ENCODE data around the gene NUP210L.
"Not testable (repeated sequence)": the region's sequence is repeated elsewhere in the genome, so short reads cannot be mapped to it uniquely, and the experiment has no call there.

The NUP210L gene

GRCh38 chr1:154075746-154076145, 79.1 kb downstream of the NUP210L start:
- Mint-ChIP-seq H3K4me3 (no peak overlapping the region), H3K36me3 (ENCODE audit: low read depth) (no peaks in the 10 kb centered on the region), H3K9me3 (peaks cover 20% of the 10 kb centered on the region), H3K27me3 (ENCODE audit: low read depth, poor library complexity) (peaks cover 29% of the 10 kb centered on the region), H3K27ac (no peak overlapping the region), H3K4me1 (no peaks in the 10 kb centered on the region)
- DNase-seq: no peak
- no peak for TF ChIP-seq CTCF (IDR thresholded peaks at IDR 0.05)

GRCh38 chr1:154062309-154062708, 92.6 kb downstream of the NUP210L start:
- H3K4me1 Mint-ChIP-seq: no peaks in the 10 kb centered on the region
- peaks cover 10% of the 10 kb centered on the region for H3K9me3 Mint-ChIP-seq
- no peaks in the 10 kb centered on the region for H3K36me3 Mint-ChIP-seq (ENCODE audit: low read depth)
- H3K4me3 Mint-ChIP-seq: no peak overlapping the region
- TF ChIP-seq CTCF (IDR thresholded peaks at IDR 0.05): no peak
- H3K27me3 Mint-ChIP-seq (ENCODE audit: low read depth, poor library complexity): peaks cover 28% of the 10 kb centered on the region
- H3K27ac Mint-ChIP-seq: no peak overlapping the region
- no peak for DNase-seq

- H3K27ac Mint-ChIP-seq; H3K4me1 Mint-ChIP-seq; H3K36me3 Mint-ChIP-seq (ENCODE audit: low read depth); DNase-seq; H3K4me3 Mint-ChIP-seq: not testable (repeated sequence)
- peaks cover 28% of the 10 kb centered on the region for H3K9me3 Mint-ChIP-seq
- H3K27me3 Mint-ChIP-seq (ENCODE audit: low read depth, poor library complexity): peaks cover 16% of the 10 kb centered on the region
Observed at GRCh38 chr1:154047436-154047835, 107.4 kb downstream of the NUP210L start.

GRCh38 chr1:154033697-154034096, 121.2 kb downstream of the NUP210L start:
- H3K36me3 Mint-ChIP-seq (ENCODE audit: low read depth); H3K4me1 Mint-ChIP-seq; H3K4me3 Mint-ChIP-seq; H3K27ac Mint-ChIP-seq; H3K9me3 Mint-ChIP-seq; DNase-seq: not testable (repeated sequence)
- peaks cover 37% of the 10 kb centered on the region for H3K27me3 Mint-ChIP-seq (ENCODE audit: low read depth, poor library complexity)

- no peak for TF ChIP-seq CTCF (IDR thresholded peaks at IDR 0.05)
- Mint-ChIP-seq H3K36me3 (ENCODE audit: low read depth) (no peaks in the 10 kb centered on the region), H3K4me3 (no peak overlapping the region), H3K4me1 (no peaks in the 10 kb centered on the region), H3K27ac (no peak overlapping the region), H3K9me3 (no peaks in the 10 kb centered on the region), H3K27me3 (ENCODE audit: low read depth, poor library complexity) (peaks cover 10% of the 10 kb centered on the region)
- DNase-seq: no peak
Observed at GRCh38 chr1:154019940-154020339, 134.9 kb downstream of the NUP210L start.

GRCh38 chr1:154019269-154019668, 135.6 kb downstream of the NUP210L start:
- Mint-ChIP-seq H3K36me3 (ENCODE audit: low read depth) (no peaks in the 10 kb centered on the region), H3K27ac (no peak overlapping the region), H3K27me3 (ENCODE audit: low read depth, poor library complexity) (peaks cover 10% of the 10 kb centered on the region), H3K4me1 (no peaks in the 10 kb centered on the region), H3K9me3 (no peaks in the 10 kb centered on the region), H3K4me3 (no peak overlapping the region)
- no peak for TF ChIP-seq CTCF (IDR thresholded peaks at IDR 0.05)
- no peak for DNase-seq

- Mint-ChIP-seq H3K36me3 (ENCODE audit: low read depth) (no peaks in the 10 kb centered on the region), H3K4me3 (no peak overlapping the region), H3K9me3 (no peaks in the 10 kb centered on the region), H3K4me1 (no peaks in the 10 kb centered on the region), H3K27me3 (ENCODE audit: low read depth, poor library complexity) (peaks cover 10% of the 10 kb centered on the region), H3K27ac (no peak overlapping the region)
- TF ChIP-seq CTCF (IDR thresholded peaks at IDR 0.05): no peak
- DNase-seq: no peak
Observed at GRCh38 chr1:154014154-154014907, 140.5 kb downstream of the NUP210L start.

- not testable (repeated sequence) for DNase-seq; H3K36me3 Mint-ChIP-seq (ENCODE audit: low read depth); H3K27ac Mint-ChIP-seq; H3K27me3 Mint-ChIP-seq (ENCODE audit: low read depth, poor library complexity); H3K4me1 Mint-ChIP-seq; H3K4me3 Mint-ChIP-seq; H3K9me3 Mint-ChIP-seq
Observed at GRCh38 chr1:154012543-154012942, 142.3 kb downstream of the NUP210L start.
